DMS53 (cell line): ENCODE results near the gene MCL1.
A peak's percentile ranks its signal among the peaks of the same experiment; 100 is the strongest.
"Not testable (repeated sequence)": the region's sequence is repeated elsewhere in the genome, so short reads cannot be mapped to it uniquely, and the experiment has no call there.

Experiments used
- DNase-seq: peaks from one replicate; lab custom pipeline; 2025; lab: John Stamatoyannopoulos, UW

Gene MCL1

DNA sequence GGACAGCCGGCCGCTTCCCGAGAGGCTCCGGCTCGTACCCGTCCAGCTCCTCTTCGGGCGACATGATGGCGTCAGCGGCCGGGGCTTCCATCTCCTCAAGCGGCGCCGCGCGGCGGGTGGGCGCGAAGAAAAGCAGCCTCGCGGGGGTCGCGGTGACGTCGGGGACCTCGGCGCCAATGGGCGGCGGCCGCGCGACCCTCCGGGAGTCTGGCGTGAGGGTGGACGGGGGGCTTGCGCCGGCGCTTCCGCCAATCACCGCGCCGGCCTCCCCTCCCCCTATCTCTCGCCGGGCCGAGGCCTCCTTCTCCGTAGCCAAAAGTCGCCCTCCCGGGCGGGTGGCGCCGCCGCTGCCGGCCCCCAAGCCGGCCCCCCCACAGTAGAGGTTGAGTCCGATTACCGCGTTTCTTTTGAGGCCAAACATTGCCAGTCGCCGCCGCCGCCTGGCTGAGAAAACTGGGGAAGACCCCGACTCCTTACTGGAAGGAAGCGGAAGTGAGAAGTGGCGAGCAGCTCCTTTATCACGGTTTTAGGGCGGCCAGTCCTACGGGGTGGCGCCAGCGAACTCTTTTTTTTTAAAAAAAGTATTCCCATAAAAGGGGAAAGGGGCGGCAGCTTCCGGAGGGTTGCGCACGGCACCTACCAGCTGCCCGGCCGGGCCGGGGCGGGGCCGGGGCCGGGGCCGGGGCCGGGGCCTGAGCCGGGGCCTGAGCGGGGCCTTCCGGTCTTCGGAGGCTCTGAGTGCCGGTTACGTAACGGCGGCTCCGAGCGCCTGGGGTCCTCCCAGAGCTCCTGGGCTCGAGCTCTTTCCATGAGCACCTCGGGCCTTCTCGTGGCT lies at the start of gene MCL1:
Gene MCL1 (minus strand): TSS at position 501 of the 835 bp plus-strand sequence. CDS start 80 bp downstream, at position 421.
- DNase-seq, result peak; percentile 99

DNA sequence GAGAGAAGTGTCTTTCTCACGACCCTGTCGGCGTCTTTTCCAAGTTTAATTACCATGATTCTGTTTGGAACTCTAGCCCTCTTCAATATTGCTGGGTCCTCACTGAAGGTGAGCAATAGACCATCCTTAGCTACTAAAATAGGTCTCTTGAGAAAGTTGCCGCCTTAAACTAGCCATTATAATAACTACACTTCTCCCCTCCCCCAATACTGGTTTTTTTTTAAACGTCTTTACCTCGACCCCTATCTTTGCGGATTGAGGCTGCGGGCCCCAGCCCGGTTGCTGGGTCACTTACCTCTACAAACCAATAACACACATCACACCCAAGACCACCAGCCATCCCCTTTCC lies 49.3 kb upstream of the MCL1 start:
- no peak for DNase-seq

DNA sequence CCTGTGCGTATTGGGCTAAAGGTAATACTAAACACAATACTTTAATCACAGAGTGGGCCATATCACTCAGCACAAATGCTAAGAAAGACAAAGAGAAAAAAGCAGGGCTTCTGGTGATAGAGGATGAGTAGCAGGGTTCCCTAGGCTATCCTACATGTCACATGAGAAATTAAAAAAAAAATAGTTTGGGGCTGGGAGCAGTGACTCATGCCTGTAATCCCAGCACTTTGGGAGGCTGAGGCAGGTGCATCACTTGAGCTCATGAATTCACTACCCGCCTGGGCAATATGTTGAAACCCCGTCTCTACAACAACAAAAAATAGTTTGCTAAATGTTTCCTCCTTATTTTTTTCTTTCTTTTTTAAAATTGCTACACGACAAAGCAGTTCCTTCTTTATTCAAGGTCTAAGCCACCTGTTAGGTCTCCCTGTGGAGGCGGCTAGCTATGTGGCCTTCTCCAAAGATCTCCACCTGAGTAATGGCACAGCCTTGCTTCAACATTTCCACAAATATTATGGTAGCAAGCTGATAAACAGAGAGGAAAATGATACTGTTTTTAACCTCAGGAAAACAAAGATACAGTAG lies 48.5 kb upstream of the MCL1 start:
- DNase-seq, result peak; percentile 49

DNA sequence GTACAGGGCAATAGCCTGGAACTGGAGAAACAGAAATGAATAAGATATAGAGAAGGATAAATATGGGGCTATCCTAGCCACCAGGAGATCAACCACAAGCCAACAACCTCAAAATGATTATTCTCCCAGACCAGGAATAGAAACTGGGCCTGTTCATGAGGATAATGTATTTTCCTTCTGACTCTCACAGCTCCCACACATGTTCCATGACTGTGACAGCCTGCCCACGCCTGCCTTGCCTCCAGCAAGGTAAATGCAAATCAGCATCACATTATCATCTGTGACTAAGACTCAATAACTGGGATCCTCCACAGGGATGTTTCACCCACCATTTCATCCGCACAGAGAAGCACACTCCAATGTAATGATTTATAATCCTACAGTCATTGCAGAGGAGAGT lies 46.7 kb upstream of the MCL1 start:
- no peak for DNase-seq

DNA sequence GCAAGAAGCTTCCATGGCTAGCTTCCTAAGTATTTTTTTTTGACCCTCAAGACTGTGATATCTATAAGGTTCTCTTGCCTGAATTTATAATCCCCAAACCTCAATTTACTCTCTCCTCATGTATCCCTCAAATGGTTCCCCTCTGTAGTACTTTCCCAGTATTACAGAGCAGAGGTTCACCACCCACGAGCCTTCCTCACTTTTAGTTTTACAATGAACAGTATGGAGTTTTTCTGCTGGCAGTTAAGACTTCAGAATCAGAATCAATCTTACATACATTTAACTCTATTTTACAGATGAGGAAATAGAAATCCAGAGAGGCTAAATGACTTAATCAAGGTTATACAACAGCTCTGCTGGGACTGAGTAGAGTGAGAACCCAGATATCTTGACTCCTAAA lies 45.1 kb upstream of the MCL1 start:
- not testable (repeated sequence) for DNase-seq

DNA sequence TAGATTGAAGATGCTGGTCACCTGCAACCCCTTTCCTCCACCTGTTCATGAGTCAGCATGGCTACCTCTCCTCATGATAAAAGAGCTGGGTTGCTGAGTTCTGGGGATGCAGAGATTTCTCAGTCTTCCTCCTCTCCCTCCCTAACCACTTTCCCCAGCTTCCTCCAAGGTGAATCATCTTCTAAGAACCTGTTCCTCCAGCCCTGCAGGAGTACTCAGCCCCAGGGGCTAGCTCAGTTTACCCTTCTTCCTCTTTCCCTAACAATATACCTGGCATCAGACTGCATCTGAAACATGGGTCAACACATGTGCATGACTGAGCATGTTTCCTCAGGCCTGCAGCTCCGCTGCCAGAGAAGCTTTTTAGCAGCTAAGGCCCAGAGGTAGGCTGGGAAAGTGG lies 44.7 kb upstream of the MCL1 start:
- DNase-seq, result not testable (repeated sequence)

DNA sequence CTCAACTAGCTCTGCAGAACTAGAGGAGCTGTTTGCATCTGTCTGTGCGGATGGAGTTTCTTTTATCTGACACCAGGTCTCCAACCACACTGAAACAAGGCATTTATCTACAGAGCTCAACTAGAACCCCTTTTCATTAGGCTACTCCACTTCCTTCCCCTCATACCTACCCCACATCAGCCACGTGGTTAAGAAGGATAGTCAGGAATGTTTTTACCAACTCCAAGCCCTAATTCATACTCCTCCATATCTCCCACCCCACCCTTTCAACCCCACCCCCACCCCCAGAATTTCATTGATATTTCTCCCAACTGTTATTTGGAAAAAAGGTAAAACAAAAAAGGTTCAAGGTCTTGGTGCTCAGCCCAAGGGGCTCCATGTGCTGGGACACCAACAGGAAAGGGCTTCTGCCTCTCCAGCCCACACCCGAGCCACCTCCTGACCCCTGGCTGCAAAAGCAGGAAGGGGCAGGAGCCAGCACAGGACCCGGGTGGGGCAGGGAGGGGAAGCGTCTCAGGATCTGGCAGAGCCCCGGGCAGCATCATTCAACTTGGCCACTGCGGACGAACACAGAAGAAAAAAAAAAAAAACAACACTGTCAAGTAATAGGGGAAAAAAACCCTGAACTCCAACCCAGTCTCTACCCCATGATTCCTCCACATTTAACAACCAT lies 43.0 kb upstream of the MCL1 start:
- no peak for DNase-seq

DNA sequence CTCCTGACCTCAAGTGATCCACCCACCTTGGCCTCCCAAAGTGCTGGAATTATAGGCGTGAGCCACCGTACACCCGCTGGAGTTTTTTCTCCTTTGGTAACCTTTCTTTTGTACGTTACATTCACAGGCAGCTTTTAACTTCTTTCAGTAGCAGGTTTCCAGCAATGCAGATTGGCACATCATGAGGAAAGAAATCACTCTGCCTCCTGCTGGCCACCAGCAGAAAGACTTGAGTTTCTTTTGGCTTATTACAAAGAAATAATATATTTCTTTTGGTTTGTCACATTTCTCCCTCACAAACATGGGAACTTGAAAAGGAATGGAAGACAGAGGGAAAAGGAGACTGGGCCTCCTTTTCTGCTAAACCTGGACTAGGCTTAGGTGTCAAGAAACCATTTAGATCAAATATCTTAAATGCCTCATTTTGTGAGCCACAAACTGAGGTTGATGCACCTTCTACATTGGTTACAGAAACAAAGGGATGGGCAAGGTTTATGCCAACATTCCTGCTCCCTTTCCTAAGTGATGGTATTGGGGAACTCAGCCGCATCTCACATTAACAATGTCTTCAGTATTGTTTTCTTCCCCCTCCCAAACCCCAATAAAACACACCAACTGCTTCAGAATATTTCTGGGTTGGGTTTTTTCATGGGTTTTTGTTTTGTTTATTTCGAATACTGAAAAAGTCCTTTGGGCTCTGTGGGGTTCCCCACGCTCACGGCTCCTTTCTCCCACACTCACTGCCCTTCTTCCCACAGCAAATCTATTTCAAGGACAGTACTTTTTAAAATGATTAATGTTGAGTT lies 42.3 kb upstream of the MCL1 start:
- peak; percentile 70 for DNase-seq

DNA sequence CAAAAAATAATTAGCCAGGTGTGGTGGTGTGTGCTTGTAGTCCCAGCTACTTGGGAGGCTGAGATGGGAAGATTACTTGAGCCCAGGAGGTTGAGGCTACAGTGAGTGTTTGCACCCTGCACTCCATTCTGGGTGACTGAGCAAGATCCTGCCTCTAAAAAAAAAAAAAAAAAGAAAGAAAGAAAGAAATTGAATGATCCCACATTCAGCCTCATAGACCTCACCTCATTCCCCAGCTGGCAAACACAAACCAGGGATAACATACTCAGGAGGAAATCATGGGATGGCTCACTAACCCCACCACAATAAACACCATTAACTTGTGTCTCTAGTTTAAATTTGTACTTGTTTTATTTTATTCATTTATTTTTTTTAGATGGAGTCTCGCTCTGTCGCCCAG lies 41.5 kb upstream of the MCL1 start:
- DNase-seq, result no peak

DNA sequence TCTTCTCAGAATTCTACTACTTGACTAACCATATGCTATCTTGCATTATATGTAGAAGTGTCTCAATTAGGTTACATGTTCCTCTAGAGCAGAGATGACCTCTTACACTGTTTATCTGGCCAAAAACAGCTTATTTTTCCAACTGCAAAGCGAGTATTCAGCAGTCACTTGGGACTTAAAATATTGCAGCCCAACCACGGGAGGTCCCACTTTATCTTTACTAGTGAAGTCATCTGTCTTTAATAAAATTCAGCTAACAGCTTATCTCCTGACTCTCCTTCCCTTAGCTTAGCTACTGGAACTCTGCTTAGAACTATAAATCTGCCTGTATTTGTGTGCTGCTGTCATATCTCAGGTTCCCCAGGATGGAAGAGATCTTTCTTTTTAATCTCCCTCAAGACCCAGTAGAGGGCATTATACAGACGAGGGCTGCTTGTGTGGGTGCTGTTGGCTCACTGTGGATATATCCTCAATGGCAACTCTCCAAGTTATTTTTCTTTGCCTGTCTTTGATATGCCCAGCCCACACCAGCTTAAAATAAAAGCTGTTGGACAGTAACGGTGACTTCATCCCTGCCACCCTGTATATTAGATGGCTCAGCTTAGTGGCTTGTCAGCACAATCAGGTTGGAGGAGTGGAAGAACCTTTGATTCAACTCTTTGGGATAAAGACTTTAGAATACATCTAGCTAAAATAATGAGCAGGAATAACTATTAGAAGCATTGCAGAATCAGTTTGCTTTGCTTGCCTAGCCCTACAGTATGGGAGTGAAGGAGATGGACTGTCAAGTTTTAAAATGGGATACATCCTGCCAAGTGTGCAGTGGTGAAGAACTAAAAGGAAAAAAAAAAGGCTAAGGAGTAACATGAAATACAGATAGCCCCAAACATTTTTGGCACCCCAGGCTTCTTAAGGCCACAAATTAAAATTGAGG lies 40.4 kb upstream of the MCL1 start:
- DNase-seq, result peak; percentile 32

DNA sequence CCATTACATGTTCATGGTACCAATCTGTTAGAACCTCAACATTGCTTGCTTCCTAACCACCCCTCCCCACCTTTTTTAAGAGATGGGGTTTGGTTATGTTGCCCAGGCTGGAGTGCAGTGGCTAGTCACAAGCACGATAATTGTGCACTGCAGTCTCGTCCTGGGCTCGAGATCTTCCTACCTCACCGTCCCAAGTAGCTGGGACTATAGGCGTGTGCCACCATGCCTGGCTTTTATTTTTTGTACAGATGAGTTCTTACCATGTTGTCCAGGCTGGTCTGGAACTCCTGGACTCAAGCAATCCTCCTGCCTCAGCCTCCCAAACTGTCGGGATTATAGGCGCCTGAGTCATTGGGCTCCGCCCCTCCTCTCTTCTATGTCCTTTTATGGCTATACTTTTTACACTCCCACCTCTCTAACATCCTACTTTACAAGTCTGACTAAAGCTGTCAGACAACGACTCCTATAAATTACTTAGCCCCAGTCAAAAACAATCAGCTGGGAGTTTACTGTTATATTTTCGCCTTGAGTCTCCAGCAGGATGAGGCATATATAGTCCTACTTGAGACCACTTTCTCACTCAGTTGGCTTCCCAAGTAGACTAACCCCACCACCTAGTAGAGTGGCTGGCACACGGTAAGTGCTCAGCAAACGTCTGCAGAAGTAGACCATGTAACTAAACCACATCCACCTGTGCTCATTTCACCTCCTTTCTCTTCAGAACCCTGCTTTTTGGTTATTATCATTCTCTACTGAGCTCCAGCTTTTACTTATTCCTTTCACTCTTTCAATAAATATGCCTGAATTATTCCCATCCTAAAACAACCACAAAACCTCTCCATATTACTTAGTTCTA lies 36.2 kb upstream of the MCL1 start:
- peak; percentile 30 for DNase-seq

DNA sequence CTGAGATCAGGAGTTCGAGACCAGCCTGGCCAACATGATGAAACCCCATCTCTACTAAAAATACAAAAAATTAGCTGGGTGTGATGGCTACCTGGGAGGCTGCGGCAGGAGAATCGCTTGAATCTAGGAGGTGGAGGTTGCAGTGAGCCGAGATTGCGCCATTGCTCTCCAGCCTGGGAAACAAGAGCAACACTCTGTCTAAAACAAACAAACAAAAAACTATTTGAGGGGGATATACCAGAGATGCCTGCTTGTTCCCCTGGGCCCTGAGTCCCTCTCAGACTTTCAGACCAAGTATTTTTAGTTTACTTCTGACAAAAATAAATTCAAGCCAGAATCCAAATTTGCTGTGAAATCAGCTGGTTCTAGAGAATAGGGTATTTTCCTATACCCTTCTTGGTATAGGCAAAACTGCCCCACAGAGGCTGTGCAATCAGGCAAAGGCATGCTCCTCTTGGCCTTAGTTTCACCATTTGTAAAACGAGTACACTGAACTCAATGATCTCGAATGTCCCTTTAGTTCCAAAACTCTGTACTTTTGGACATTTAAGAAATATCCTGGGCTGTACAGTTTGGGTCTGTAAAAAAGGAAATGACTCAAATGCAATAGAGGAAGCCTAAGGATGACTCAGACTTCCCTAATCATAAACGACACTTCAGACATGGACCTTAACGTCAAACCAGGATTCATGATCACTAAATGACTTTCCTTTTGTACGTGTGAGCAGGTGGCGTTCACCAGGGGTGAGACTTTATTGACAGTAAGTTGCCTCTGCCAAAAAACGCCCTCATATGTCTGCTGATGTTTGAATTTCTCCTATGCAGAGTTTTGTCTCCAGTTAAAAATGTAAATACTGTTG lies 33.9 kb upstream of the MCL1 start:
- DNase-seq, result peak; percentile 98

DNA sequence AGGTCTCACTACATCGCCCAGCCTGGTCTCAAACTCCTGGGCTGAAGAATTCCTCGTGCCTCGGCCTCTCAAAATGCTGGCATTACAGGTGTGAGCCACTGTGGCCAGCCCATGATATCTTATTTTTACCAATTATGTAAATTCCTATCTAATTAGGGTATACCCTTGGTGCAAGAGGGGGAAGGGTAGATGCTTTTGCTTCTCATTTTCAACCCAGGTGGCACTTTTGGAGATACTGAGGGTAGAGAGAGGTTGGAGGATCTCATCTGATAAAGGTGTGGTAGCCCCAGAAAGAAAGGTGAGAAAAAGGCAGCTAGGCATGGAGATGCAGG lies 32.6 kb upstream of the MCL1 start:
- peak; percentile 49 for DNase-seq

DNA sequence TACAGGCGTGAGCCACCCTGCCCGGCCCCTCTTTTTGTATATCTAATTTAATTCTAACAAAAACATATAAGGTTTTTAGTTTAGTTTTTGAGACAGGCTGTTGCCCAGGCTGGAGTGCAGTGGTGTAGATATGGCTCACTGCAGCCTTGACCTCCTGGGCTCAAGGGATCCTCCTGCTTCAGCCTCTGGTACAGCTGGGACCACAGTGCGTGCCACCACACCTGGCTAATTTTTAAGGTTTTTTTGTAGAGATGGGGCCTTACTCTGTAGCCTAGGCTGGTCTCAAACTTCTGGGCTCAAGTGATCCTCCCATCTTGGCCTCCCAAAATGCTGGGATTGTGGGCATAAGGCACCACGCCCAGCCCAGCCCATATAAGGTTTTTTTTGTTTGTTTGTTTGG lies 31.2 kb upstream of the MCL1 start:
- no peak for DNase-seq

DNA sequence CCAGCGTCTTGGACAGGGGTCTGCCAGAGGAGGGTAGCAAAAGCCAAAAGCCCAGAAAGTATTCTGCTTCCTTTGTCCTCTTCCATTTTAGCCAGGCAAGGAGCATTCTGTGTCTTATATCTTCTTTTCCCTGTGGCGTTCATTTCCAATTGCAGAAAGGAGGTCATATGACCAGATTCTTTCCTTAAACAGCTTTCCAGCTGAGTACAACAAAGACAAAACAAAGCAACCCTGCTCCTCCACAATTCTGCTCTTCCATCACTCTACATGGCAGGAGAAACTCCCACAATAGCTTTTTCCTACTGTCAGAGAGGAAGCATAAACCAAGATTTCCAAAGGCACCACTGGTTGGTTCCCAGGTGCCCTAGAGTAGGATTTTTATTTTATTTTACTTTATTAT lies 30.3 kb upstream of the MCL1 start:
- no peak for DNase-seq

DNA sequence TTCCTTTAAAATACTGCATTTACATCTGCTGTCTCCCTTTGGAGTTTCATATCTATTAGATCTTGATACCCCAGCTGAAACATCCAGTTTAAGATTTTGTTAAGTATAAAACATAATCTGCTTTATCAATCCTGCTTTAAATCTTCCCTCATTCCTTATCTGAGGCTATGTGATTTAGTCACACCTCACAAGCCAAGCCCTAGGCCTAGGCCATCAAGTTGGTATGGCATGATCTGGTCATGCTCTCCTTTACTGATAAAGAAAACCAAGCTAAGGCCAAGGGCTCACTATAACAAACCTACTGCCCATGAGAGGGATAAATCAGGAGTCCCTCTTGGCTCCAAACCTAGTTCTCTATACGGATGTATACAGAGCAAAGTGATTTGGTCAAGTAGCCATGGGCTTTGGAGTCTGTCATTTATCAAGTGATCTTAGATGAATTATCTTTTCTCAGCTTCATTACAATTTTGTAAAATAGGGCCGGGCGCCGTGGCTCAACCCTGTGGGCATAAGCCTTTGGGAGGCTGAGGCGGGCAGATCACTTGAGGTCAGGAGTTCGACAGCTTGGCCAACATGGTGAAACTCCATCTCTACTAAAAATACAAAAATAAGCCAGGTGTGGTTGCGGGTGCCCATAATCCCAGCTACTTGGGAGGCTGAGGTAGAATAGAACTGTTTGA lies 27.2 kb upstream of the MCL1 start:
- DNase-seq, result no peak

DNA sequence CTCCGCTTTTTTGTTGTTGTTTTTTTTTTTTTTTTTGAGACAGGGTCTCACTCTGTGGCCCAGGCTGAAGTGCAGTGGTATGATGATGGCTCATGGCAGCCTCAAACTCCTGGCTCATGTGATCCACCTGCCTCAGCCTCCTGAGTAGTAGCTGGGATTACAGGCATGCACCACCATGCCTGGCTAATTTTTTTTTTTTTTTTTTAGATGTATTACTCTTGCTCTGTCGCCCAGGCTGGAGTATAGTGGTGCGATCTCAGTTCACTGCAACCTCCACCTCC lies 26.0 kb upstream of the MCL1 start:
- not testable (repeated sequence) for DNase-seq

DNA sequence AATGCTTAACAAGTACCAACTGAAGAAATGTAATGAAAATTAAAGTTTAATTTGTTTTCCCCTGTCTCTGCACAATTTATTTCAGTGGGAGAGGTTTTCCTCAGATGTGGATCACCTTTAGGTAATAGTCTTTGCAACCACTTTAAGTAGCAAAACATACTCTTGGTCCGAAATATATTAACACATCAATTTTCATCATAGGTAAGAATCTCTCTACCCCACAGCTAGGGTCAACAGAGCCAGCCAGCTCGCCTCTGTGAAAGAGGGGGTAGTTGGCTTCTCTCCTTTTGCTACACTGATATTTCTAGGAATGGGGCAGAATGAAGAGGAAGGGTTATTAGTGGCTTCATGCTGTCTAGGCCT lies 24.8 kb upstream of the MCL1 start:
- DNase-seq, result no peak

DNA sequence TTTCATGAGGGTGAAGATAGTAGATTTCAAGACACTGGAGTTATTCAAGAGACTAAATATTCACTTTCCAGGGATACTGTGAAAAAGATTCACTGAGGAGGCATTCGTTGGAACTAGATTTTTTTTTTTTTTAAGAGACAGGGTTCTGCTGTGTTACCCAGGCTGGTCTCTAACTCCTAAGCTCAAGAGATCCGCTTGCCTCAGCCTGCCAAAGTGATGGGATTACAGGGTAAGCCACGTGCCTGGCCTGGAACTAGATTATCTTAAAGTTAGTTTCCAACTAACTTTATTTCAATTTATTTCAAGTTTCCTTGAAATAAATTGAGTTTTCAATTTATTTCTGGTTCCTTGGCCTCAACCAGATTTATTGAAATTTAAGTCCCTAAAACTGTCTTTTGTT lies 24.3 kb upstream of the MCL1 start:
- no peak for DNase-seq
